GM13977 (cell line): ENCODE data around the gene PIP4K2A.

ENCODE experiments used
- DNase-seq: peaks from one replicate; pipeline ENCODE4 v3.0.0; 2012; ENCODE audit warnings: low spot score
- in situ Hi-C: fragments of 300-500 bp; cut with MboI; formaldehyde crosslinking; loops from one replicate; pipeline ENCODE4 v1.12.0; 2022; ENCODE audit warnings: low sequenced_read_pairs, low pct_unique_long_range_greater_than_20kb, mixed read lengths, inconsistent platforms; ENCODE audit not compliant: unreplicated experiment
- TF ChIP-seq, protein P1 (sequence below): IDR thresholded peaks from 2 replicates; pipeline ENCODE4 v1.5.1; 2012; ENCODE audit warnings: mild to moderate bottlenecking, control low read depth; ENCODE audit not compliant: insufficient read depth; ENCODE audit errors: extremely low read depth, missing control alignments

PIP4K2A gene

DNA sequence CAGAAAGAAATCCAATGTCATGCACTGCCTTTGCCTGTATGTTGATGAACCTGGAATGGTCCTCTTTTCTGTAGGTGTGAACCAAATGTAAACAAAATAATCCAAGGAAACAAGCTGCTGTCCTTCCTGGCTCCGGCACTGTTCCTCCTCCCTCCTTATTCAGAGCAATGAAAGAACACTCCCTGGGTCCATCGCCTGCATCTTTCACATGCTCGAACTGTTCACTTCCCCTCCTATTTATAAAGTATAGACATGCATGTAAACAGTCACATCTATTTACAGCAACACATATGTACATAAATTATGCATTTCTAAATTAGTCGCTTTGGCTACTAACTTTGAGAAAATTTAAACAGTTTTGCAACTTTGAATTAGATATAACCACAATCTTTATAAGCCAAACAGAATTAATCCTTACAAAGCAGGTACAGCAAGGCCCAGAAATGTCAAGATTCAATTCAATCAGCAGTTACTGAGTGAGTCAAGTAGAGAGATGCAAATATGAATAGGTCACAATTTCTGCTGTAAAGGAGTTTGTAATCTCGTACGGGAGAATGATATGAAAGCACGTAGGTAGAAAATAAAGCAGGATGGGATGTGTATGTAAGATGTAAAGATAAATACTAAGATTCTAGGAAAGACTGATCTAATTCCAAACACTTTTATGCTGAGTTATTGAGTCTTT lies 162.6 kb downstream of the PIP4K2A start:
- in situ Hi-C loops: loop anchor here (10.0 to 25.0 kb wide), 2 partner anchors 433 to 540 kb away; partner anchors contain the start of gene DNAJC1
- TF ChIP-seq, protein P1, sequence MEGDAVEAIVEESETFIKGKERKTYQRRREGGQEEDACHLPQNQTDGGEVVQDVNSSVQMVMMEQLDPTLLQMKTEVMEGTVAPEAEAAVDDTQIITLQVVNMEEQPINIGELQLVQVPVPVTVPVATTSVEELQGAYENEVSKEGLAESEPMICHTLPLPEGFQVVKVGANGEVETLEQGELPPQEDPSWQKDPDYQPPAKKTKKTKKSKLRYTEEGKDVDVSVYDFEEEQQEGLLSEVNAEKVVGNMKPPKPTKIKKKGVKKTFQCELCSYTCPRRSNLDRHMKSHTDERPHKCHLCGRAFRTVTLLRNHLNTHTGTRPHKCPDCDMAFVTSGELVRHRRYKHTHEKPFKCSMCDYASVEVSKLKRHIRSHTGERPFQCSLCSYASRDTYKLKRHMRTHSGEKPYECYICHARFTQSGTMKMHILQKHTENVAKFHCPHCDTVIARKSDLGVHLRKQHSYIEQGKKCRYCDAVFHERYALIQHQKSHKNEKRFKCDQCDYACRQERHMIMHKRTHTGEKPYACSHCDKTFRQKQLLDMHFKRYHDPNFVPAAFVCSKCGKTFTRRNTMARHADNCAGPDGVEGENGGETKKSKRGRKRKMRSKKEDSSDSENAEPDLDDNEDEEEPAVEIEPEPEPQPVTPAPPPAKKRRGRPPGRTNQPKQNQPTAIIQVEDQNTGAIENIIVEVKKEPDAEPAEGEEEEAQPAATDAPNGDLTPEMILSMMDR: no peak
- DNase-seq: no peak

DNA sequence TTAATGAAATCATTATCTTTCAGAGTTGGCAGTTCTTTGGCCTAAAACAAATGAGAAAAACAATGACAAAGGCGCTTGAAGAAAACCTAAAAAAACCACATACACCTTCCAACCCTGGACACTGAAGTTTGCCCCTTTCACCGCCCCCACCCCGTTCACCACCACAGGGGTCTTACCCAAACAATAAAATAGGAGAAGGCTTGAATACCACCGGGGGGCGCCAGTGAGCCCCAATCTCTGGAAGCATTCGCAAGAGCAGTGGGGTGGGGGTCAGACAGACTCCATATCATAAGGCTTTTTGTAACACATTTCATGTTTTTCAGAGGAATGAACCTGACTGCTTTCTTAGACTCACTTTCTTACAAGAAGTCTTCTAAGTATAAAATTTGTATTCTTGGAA lies 163.6 kb downstream of the PIP4K2A start:
- DNase-seq: peak; percentile 52
- TF ChIP-seq, protein P1: peak; percentile 59
- in situ Hi-C loops: loop anchor here (10.0 to 25.0 kb wide), 2 partner anchors 434 to 538 kb away; partner anchors contain the start of gene DNAJC1

DNA sequence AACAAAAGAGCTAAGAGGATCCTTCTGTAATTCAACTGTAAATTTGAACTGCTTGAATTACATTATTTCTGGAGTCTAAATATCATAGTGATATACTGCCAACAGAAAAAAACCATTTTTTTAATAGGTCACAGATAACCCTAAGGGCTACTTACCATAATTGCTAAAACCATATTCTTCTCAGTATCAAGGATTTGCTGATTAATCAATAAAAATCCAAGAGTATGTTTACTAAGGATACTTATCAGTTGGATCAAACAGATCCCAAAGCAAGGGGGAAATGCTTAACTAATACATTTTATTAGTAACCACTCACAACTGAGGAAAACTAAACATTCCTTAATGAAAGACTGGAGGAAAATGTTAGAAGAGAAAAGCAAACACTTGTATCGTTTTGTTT lies 166.0 kb downstream of the PIP4K2A start:
- TF ChIP-seq, protein P1: no peak
- in situ Hi-C loops: no loop called here
- no peak for DNase-seq

DNA sequence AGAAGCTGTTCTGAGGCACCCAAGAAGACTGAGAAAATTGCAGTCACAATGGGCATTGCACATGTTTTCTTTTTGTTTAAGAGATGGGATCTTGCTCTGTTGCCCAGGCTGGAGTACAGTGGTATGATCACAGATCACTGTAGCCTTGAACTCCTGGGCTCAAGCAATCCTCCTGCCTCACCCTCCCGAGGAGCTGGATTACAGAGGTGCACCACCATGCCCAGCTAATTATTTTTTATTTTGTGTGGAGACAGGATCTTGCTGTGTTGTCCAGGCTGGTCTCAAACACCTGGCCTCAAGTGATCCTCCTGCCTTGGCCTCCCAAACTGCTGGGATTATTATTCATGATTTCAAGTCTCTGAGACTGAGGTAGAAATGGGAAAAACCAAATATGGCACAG lies 168.7 kb downstream of the PIP4K2A start:
- TF ChIP-seq, protein P1: no peak
- DNase-seq: no peak
- in situ Hi-C loops: no loop called here

DNA sequence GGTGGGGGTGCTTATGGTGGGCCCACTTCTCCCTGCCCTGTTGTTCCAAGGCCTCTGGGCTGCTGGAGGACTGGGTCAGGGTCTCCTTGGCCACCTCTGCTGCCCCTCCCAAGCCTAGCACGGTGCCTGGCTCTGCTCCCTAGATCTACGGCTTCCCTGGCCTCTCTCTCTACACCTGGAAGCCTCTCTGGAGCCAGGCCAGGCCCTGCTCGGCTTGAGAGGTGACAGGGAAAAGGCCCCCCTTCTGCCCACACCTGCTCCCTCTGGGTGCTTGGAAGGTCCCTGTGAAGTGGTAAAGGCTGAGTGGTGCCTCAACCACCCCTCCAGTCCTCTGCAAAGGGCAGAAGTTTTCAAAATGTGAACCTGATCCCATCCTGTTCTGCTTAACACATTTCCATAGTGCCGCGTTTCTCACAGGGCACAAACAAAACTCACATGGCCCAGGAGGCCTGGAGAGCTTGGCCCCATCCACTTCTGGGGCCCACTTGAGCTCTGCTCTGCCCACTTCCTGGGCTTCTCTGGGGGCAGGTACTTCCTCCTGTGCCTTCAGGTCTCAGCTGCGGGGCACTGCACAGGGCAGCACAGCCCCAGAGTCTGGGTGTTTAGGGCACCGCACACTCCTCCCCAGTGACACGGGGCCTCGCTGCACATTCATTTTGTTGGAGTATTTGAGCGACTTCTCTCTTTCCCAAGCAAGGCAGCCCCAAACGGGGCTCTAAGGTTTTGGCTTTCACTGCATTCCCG lies 169.9 kb downstream of the PIP4K2A start:
- TF ChIP-seq, protein P1: no peak
- in situ Hi-C loops: no loop called here
- DNase-seq: no peak

DNA sequence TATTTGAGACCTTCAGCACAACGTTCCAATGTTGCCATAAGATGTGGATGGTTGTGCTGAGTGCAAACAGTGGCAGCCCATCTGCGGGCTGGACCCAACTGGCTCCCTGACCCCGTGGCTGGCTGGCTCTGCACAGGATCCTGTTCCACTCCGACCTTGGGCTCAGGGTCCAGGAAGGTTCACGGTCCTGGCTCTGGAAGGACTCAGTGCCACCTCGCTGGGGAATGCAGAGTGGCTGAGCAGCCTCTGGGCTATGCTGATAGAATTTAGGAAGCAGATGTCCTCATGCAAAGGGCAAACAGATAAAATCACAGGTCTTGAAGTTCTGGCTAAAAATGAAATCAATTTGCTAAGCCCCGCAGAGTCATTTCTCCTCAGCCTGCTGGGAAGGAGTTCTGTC lies 171.6 kb downstream of the PIP4K2A start:
- TF ChIP-seq, protein P1: no peak
- in situ Hi-C loops: no loop called here
- no peak for DNase-seq
